ENCODE data around the gene CD302. TPM values are rescaled to one million over a fixed set of nuclear protein-coding genes. Genes with fewer than 3 reads are reported as not detected.

CD302 gene
- total RNA-seq, 1 experiment from 2014 or later, result 3.3 TPM

GRCh38 chr2:159738509-159739390, 59.3 kb downstream of the CD302 start:
- DNase-seq (ENCODE audit: low read depth, low spot score) (no peak), ATAC-seq (peak; percentile 67)
- ChIA-PET CTCF (no interaction called here), POLR2A (no interaction called here)
- H3K9me3 ChIP-seq (ENCODE audit: control insufficient read depth, insufficient read depth, low read depth, low read length), result no peaks in the 10 kb centered on the region
- no TSS peak for BruUV-seq (replicated peaks)
- peaks cover 28% of the 10 kb centered on the region for H3K36me3 ChIP-seq (ENCODE audit: control insufficient read depth, insufficient read depth, low read length)
- in situ Hi-C loops (cut with HindIII; ENCODE audit: low pct_unique_long_range_greater_than_20kb, low sequenced_read_pairs), result no loop called here
- intact Hi-C loops (cut with micrococcal nuclease; ENCODE audit: unreplicated experiment), result no loop called here
- no peak overlapping the region for H3K27ac ChIP-seq (ENCODE audit: low read length)
- H3K4me3 ChIP-seq (ENCODE audit: low read depth in 2 of 2, low read length in 2 of 2), result no peak overlapping the region
- H3K4me1 ChIP-seq (ENCODE audit: control insufficient read depth, insufficient read depth, low read length), result no peaks in the 10 kb centered on the region
- no peaks in the 10 kb centered on the region for H3K27me3 ChIP-seq (ENCODE audit: control insufficient read depth, insufficient read depth, low read length)
- TF ChIP-seq SIN3A (IDR thresholded peaks at IDR 0.05; ENCODE audit: borderline replicate concordance, insufficient read depth, low read depth, low read length), result no peak
- no peak for TF ChIP-seq REST (IDR thresholded peaks at IDR 0.05; ENCODE audit: insufficient read depth in 1 of 2, low read depth in 2 of 2, low read length in 1 of 2)
- no peak for TF ChIP-seq TCF7L2 (IDR thresholded peaks at IDR 0.05; ENCODE audit: low read depth, low read length)
- no peak for TF ChIP-seq CTCF (IDR thresholded peaks at IDR 0.05)
- no peak for TF ChIP-seq POLR2AphosphoS5 (IDR thresholded peaks at IDR 0.05; ENCODE audit: low read depth, low read length)

- in situ Hi-C loops (cut with HindIII; ENCODE audit: low pct_unique_long_range_greater_than_20kb, low sequenced_read_pairs), result no loop called here
- ATAC-seq, result 0 out of 2 replicates have a peak, but pooled peaks have one; percentile 35
- no peaks in the 10 kb centered on the region for H3K9me3 ChIP-seq (ENCODE audit: control insufficient read depth, insufficient read depth, low read depth, low read length)
- no peak for DNase-seq (ENCODE audit: low read depth, low spot score)
- no peaks in the 10 kb centered on the region for H3K4me1 ChIP-seq (ENCODE audit: control insufficient read depth, insufficient read depth, low read length)
- peaks cover 26% of the 10 kb centered on the region for H3K36me3 ChIP-seq (ENCODE audit: control insufficient read depth, insufficient read depth, low read length)
- H3K4me3 ChIP-seq (ENCODE audit: low read depth in 2 of 2, low read length in 2 of 2), result no peak overlapping the region
- POLR2A ChIA-PET, result no interaction called here
- BruUV-seq (replicated peaks), result no TSS peak
- no peaks in the 10 kb centered on the region for H3K27me3 ChIP-seq (ENCODE audit: control insufficient read depth, insufficient read depth, low read length)
- TF ChIP-seq REST (IDR thresholded peaks at IDR 0.05; ENCODE audit: insufficient read depth in 1 of 2, low read depth in 2 of 2, low read length in 1 of 2), result no peak
- TF ChIP-seq POLR2AphosphoS5 (IDR thresholded peaks at IDR 0.05; ENCODE audit: low read depth, low read length), result no peak
- no peak for TF ChIP-seq SIN3A (IDR thresholded peaks at IDR 0.05; ENCODE audit: borderline replicate concordance, insufficient read depth, low read depth, low read length)
- TF ChIP-seq TCF7L2 (IDR thresholded peaks at IDR 0.05; ENCODE audit: low read depth, low read length), result no peak
- TF ChIP-seq CTCF (IDR thresholded peaks at IDR 0.05), result no peak
- no peak overlapping the region for H3K27ac ChIP-seq (ENCODE audit: low read length)
- CTCF ChIA-PET, result no interaction called here
- intact Hi-C loops (cut with micrococcal nuclease; ENCODE audit: unreplicated experiment), result no loop called here
Measured at GRCh38 chr2:159737917-159738296, 60.1 kb downstream of the CD302 start.
